Head of caudate nucleus (tissue), 42 donors: ENCODE data around the gene ZNF662.
A peak's percentile ranks its signal among the peaks of the same experiment; 100 is the strongest.

Experiments used
- DNase-seq, 42 donors: peaks; one replicate each; pipeline versions ENCODE4 v3.0.0 to v3.0.0-alpha.2; 2020 to 2021; ENCODE audit warnings: mixed read lengths in 7 of 42
- intact Hi-C: fragments of 100-400 bp; cut with DNase I; formaldehyde crosslinking; loops from one replicate; pipeline ENCODE4 v1.15.0; 2022

ZNF662 gene

DNA sequence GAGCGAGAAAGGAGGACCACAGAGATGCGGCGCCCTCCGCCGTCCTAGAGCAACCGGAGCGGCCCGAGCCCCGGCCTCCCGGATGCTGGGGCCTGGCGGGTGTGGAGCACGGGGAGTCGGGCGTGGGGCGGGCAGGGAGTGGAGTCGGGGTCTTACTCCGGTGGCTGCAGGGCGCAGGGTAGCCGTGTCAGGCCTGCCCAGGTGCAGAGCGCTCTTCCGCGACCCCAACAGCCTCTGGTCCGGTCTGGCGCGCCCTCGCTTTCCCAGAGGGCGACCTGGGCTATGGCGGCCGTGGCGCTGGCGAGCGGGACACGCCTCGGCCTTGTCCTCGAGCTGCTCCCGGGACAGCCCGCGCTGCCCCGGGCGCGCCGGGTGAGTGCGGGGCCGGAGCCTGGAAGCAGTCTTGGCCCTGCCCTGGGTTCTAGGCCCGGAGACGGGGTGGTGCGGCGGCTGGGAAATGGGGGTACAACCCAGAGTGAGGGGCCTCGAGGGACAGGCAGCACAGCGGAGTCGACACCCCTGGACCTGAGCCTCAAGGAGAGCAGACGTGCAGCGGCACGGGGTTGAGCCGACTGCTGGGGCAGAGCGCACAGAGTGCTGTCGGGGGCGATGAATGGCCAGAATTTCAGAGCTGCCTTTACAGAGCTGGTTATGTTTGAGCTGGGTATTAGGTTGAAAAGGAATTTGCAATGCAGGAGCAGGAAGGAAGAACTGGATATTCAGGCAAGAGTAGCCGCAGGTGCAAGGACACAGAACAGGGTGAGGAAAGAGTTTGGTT is at the start of gene ZNF662:
ZNF662 (plus strand) TSS at position 73 of the 778 bp plus-strand sequence. CDS start 1,973 bp downstream, outside the sequence.
- intact Hi-C loops, result no loop called here
- DNase-seq, result peak in 41 of 42 donors; percentile 21 to 80 (median 63)

DNA sequence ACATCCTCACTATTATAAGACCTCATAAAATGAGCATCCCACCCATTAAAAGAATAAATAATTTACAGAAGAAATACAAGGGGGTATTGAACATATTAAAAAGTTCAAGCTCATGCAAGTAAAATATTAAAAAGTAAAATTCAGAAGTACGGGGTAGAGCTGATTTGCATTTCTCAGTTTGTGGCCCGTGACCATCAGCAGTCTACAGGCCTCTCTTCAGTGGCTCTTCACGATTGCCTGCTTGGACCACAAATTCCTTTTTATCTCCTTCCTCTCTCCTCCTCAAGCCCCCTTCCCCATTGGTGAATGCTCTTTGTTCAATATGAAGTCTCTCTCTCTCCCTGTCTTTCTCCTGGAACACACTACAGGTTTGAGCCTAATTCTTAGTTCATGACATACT is 49.4 kb upstream of the ZNF662 start:
- intact Hi-C loops, result no loop called here
- DNase-seq, result no peak

- no peak for DNase-seq
- intact Hi-C loops, result no loop called here
Observed at GRCh38 chr3:42864321-42864950, 41.5 kb upstream of the ZNF662 start.

GRCh38 chr3:42865256-42865655 is 40.7 kb upstream of the ZNF662 start:
- no peak for DNase-seq
- intact Hi-C loops, result no loop called here

- no peak for DNase-seq
Observed at GRCh38 chr3:42867138-42867537, 38.8 kb upstream of the ZNF662 start.

DNA sequence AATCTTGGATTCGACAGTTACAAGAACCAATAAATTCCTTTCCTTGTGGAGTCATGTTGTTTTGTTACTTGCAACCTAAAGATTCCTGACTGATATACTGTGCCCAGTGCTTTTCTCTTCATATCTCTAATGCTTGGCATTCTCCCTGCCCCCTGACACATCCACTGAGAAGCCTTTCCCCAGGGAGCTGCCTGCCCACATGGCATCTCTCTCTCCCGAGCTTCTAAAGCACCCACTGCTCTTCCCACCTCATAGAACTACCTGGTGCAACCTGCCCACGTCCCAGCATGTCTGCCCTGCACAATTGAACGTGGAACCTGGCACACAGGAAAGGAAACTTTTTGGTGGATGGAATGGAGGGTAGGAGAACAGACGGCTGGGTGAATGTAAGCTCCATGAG is 37.1 kb upstream of the ZNF662 start:
- intact Hi-C loops, result no loop called here
- DNase-seq, result peak in 32 of 42 donors; percentile 11 to 86 (median 45)

More at GRCh38 chr3:42867138-42867537, 38.8 kb upstream of the ZNF662 start:
- intact Hi-C loops, result no loop called here

GRCh38 chr3:42871592-42872196 is 34.2 kb upstream of the ZNF662 start:
- intact Hi-C loops, result no loop called here
- peak; percentile 16 to 82 (median 51) for DNase-seq

DNA sequence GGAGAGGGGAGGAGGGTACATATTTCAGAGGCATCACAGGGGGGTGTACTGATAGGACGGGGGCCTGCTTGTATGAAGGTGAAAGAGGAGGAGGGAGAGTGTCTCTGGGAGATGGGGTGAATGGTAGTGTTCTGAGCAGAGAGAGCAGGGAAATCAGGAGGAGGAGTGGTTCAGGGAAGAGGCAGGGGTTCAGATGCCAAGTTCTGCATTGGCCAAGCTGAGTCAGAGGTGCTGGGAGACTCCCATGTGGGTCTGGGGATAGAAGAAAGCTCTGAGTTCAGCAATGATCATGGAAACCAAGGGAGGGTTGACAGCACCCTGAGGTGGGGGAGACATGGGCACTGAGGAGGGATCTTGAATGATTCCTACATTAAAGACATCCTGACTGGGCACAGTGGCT is 33.2 kb upstream of the ZNF662 start:
- intact Hi-C loops, result no loop called here
- no peak for DNase-seq

DNA sequence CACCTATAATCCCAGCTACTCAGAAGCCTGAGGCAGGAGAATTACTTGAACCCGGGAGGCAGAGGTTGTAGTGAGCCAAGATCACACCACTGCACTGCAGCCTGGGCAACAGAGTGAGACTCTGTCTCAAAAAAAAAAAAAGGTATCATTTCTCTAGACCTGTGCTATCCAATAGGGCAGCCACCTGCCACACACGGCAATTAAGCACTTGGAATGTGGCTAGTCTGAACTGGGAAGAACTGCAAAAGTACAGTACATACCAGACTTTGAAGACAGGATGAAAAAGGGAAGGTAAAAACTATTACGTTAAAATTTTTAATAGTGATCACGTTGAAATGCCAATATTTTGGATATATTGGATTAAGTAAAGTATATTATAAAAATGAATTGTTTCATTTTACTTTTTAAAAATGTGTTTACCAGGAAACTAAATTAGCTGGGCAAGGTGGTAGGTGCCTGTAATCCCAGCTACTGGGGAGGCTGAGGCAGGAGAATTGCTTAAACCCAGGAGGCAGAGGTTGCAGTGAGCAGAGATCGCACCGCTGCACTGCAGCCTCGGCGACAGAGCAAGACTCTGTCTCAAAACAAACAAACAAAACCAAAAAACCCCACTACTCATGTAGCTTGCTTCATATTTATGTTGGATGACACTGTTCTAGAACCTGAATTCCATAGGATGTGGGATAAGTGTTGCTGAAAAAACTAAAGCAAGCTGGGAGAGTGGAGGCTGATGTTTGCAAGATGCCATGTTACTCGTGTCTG is 32.5 kb upstream of the ZNF662 start:
- intact Hi-C loops, result no loop called here
- DNase-seq, result no peak

- no peak for DNase-seq
- intact Hi-C loops, result no loop called here
Observed at GRCh38 chr3:42874749-42875148, 31.2 kb upstream of the ZNF662 start.

DNA sequence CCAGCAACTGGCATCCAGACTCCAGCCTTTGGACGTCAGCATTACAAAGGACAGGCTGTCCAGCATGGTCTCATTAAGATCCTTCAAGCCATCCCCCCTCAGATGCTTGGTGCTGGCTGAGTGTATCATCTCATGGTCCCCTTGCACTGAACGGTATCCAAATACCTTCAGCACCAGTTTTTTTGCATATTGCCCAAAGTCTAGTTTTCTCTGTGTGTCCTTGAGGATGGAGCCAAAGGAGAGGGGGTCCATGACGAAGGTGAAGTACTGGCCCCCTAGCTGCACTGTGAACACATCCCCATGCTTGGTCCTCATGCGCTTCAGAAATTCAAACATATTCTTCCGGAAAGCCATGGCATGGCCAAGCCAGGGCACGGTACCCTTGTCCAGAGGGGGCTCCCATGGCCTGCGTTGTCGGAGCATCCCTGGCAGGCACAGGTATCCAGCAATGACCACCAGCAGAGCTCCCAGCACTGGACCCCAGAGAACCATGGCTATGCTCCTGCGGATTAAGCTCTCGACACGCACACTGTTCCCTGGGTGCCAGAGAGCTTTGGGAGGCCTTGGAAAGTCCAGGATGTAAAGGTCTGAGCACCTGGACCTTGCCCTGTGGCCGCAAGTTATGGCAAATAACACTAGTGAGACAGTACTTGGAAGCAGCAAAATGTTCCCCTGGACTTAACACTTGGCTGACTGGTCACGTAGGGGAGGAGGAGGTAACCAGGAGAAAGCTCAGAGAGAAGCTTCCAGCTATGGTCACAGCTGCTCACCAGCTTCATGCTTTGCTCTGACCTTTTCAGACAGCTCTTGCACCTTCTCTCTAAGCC is 30.4 kb upstream of the ZNF662 start, which contains the start of gene CYP8B1:
CYP8B1 (minus strand) TSS at position 555 of the 827 bp plus-strand sequence; CDS start at position 492, 63 bp downstream.
- no peak for DNase-seq
- intact Hi-C loops, result no loop called here

DNA sequence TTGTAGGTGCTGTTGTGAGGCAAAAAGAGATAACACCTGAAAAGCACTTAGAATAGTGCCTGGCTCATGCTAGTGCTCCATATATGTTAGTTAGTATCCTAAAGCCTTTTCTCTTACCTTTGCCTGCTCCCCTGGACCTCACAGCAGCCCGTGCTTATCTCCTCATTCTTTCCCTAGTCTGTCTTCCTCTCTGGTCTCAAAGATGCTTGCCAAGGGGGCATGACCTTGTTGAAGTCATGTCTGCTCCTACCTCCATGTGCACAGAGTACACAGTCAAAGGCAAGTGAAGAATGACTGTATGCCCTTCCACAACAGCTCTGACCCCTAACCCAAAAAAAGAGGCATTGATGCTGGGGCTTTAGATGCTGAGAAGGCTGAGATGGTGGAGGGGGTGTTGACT is 29.5 kb upstream of the ZNF662 start:
- intact Hi-C loops, result no loop called here
- no peak for DNase-seq

DNA sequence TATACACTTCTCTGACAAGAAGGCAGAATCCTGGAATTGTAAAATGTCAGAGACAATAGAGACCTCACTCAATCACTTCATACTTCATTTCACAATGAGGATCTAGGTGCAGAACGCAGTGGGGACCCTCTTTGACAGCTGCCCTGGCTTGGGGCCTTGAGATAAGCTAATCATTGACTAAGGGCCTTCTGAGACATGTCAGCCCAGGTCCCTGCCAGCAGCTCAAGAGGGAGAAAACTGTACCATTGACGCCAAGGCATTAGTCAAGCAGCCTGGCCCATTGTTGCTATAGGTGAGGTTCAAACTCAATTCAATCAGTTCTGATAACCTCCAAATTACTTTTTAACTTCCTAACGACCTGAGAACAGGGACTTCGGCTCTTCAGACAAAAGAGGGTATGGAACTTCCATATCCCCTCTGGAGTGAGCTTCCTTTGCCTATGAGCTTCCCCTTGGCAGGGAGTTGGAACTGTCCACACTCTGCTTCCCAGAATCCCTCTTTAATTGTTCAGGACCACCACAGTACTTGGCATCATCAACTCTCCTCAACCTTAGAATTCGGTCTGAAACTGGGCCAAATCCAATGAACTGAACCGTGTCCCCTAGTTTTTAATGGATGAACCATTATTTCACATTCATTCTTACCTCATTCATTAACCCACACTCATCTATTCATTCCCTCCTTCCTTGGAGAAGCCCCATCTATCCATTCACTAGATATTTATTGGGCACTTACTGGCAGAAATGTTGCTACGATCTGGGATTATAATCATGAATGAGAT is 28.8 kb upstream of the ZNF662 start:
- DNase-seq, result no peak
- intact Hi-C loops, result no loop called here

DNA sequence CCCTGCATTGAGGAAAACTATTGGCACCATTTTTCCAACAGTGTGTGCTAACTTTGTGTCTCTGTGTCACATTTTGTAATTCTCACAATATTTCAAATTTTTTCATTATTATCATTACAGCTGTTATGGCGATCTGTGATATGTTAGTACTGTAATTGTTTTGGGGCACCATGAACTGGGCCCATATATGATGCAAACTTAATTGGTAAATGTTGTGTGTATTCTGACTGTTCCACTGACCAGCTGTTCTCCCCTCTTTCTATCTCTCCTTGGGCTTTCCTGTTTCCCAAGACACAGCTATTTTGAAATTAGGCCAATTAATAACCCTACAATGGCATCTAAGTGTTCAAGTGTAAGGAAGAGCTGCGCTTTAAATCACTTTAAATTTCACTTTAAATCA is 28.1 kb upstream of the ZNF662 start:
- intact Hi-C loops, result no loop called here
- DNase-seq, result no peak

DNA sequence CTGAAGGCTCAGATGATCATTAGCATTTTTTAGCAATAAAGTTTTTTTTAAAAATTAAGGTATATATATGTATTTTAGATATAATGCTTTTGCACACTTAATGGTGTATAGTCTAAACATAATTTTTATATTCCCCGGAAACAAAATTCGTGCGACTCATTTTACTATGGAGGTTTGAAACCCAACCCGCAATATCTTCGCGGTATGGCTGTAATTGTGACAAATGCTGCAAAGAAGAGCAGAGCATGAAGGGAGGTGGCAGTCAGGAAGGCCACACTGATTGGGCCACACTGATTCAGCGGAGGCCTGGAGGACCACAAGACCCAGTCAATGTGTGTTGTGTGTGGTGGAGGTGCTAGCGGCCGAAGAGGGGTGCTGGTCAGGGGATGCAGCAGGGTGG is 25.8 kb upstream of the ZNF662 start:
- DNase-seq, result peak in 1 of 42 donors; percentile 32

DNA sequence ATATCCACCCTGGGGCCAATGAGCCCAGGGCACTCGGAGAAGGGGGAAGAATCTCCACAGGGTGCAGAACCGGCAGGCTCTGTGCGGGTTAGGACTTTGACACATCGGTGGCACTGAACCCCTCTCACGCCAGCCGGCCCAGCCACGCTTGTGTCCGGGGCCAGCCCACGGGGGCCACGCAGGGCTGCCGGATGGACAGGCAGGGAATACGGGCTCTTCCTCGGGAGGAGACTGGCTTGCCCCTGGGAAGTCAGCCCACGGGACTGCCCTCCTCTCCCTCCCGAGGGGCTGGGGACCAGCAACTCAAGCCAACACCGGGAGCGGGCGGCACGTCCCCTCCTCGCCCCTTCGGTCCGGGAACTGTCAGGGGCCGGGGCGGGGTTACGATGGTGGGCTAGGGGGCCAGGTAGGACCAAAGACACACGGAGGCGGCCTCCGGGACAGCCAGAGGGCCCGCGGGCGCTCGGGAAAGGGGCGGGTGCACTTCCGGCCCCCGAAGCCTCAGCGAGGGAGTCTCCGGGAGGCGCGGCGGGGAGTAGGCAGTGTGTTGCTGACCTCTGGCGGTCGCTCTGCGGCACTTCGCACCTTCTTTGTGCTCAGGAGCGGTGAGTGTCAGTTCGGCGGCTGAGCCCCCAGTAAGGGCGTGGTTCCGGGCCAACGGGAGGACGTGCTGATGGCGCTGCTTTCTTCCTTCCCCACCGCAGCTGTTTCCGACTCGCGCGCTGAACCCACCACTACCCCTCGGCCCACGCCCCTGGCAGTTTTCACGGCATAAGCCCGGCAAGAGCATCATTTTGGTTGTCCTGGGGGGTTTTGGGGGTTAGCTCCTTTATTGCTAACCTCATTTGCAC is 25.1 kb upstream of the ZNF662 start:
- intact Hi-C loops, result loop anchor here (5.0 to 10.0 kb wide), 2 partner anchors 46 to 99 kb away; no protein-coding TSS in a partner anchor
- DNase-seq, result peak; percentile 72 to 95 (median 87)

More for the DNA sequence above, 25.8 kb upstream of the ZNF662 start:
- intact Hi-C loops, result loop anchor here (5.0 to 10.0 kb wide), 2 partner anchors 45 to 98 kb away; no protein-coding TSS in a partner anchor
